RWPE2 (cell line): ENCODE data around the gene RIMBP2.

Experiments
- ATAC-seq: fragments of 200-7000 bp; cut with Tn5 transposase; 3 replicates; pipeline ENCODE4 v1.9.1; 2021; ENCODE audit warnings: low read depth
- DNase-seq: peaks from one replicate; pipeline ENCODE4 v3.0.0-alpha.2; 2020; ENCODE audit warnings: low spot score
- H3K27ac ChIP-seq: fragments of 450-650 bp; 2 replicates; pipeline ENCODE4 v1.5.1; 2017; ENCODE audit warnings: mild to moderate bottlenecking; ENCODE audit not compliant: poor library complexity, severe bottlenecking
- H3K27me3 ChIP-seq: fragments of 250-450 bp; sonication (Bioruptor Pico); 2 replicates; pipeline ENCODE4 v1.5.1; 2021; ENCODE audit warnings: mild to moderate bottlenecking, moderate library complexity; ENCODE audit not compliant: insufficient read depth, poor library complexity, severe bottlenecking
- H3K36me3 ChIP-seq: fragments of 250-450 bp; sonication (Bioruptor Pico); 2 replicates; pipeline ENCODE4 v1.5.1; 2020; ENCODE audit warnings: low read depth, mild to moderate bottlenecking, moderate library complexity
- H3K4me1 ChIP-seq: fragments of 250-450 bp; sonication (Bioruptor Pico); 2 replicates; pipeline ENCODE4 v1.5.1; 2021; ENCODE audit warnings: mild to moderate bottlenecking, moderate library complexity; ENCODE audit not compliant: insufficient read depth, poor library complexity, severe bottlenecking
- H3K4me3 ChIP-seq: fragments of 250-450 bp; sonication (Bioruptor Pico); 2 replicates; pipeline ENCODE4 v1.5.1; 2021; ENCODE audit warnings: mild to moderate bottlenecking, moderate library complexity; ENCODE audit not compliant: severe bottlenecking
- H3K9me3 ChIP-seq: fragments of 250-450 bp; sonication (Bioruptor Pico); 2 replicates; pipeline ENCODE4 v1.5.1; 2021; ENCODE audit warnings: mild to moderate bottlenecking, moderate library complexity; ENCODE audit not compliant: severe bottlenecking
- TF ChIP-seq, protein P1 (sequence below): fragments of 450-650 bp; IDR thresholded peaks from one replicate; pipeline ENCODE4 v1.5.1; 2017; ENCODE audit warnings: mild to moderate bottlenecking, moderate library complexity; ENCODE audit not compliant: poor library complexity, severe bottlenecking

Gene RIMBP2

DNA sequence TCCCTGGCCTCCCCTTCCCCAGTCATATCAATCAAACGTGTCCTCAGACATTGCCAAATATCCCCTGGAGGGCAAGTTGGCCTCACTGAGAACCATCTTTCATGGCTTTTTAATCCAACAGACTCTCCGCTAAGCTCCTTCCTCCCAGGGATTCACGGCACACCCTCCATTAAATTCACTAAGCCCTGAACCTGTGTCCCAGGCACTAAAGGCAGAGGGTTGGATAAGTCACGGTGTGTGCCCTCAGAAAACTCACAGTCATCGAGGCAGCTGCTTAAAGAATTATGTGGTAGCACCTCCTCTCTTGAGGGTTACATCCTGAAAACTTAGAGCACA lies 211.3 kb downstream of the RIMBP2 start:
- no peak for ATAC-seq
- TF ChIP-seq, protein P1, sequence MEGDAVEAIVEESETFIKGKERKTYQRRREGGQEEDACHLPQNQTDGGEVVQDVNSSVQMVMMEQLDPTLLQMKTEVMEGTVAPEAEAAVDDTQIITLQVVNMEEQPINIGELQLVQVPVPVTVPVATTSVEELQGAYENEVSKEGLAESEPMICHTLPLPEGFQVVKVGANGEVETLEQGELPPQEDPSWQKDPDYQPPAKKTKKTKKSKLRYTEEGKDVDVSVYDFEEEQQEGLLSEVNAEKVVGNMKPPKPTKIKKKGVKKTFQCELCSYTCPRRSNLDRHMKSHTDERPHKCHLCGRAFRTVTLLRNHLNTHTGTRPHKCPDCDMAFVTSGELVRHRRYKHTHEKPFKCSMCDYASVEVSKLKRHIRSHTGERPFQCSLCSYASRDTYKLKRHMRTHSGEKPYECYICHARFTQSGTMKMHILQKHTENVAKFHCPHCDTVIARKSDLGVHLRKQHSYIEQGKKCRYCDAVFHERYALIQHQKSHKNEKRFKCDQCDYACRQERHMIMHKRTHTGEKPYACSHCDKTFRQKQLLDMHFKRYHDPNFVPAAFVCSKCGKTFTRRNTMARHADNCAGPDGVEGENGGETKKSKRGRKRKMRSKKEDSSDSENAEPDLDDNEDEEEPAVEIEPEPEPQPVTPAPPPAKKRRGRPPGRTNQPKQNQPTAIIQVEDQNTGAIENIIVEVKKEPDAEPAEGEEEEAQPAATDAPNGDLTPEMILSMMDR, result no peak
- no peak for DNase-seq
- H3K36me3 ChIP-seq, result no peaks in the 10 kb centered on the region
- no peak overlapping the region for H3K27ac ChIP-seq
- H3K9me3 ChIP-seq, result no peaks in the 10 kb centered on the region
- no peaks in the 10 kb centered on the region for H3K27me3 ChIP-seq
- no peak overlapping the region for H3K4me3 ChIP-seq
- no peaks in the 10 kb centered on the region for H3K4me1 ChIP-seq

DNA sequence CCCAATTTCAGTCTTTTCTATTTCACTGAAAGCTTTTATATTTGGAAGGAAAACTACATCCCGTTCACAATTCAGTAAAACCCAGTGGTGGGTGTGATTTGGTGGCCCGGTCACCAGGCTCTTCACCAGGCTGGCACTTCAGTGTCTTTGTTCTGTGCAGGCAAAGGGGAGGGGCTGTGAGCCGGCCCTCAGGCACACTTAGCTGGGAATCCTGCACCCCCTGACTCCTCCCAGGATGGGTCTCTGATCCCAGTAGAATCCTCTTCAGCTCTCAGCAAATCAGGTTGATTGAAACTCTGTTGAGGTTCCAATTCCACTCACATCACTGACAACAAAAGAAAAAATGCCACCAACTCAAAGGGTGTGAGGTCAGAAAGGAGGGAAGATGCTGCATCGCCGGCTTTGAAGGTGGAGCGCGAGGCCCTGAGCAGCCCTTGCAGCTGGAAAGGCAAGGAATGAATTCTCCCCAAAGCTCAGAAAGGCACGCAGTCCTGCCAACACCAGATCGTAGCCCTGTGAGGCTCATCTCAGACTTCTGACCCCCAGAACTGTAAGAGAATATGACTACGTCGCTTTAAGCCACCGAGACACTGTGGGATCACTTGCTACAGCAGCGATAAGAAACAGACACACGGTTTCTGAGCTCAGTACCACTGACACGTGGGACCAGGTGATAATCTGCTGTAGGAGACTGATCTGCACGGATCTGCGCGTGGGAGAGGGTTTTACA lies 211.8 kb downstream of the RIMBP2 start:
- Histone ChIP-seq H3K27ac (no peak overlapping the region), H3K36me3 (no peaks in the 10 kb centered on the region)
- no peak for ATAC-seq

DNA sequence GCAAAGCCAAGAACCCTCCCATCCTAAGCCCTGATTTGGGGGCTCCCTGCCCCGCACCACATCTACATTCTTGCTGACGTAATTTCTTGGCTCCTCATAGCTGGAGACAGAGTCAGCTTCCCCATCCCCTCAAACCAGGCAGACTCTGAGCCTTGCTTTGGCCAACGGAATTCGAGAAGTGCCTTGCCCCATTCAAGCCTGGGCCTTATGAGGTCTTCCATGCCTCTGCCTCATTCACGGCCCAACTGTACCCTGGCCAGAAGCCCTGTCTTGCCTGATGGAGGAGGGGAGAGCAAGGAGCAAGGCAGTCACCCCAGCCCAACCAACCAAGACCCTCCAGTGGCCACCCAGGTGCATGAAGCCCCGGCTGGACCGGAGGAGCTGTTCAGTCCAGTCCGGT lies 214.3 kb downstream of the RIMBP2 start:
- no peak overlapping the region for H3K4me3 ChIP-seq
- no peaks in the 10 kb centered on the region for H3K4me1 ChIP-seq
- no peak overlapping the region for H3K27ac ChIP-seq
- TF ChIP-seq, protein P1, result no peak
- no peaks in the 10 kb centered on the region for H3K36me3 ChIP-seq
- ATAC-seq (no peak), DNase-seq (no peak)
- no peaks in the 10 kb centered on the region for H3K27me3 ChIP-seq
- no peaks in the 10 kb centered on the region for H3K9me3 ChIP-seq

More for the DNA sequence above, 211.8 kb downstream of the RIMBP2 start:
- Histone ChIP-seq H3K9me3 (no peaks in the 10 kb centered on the region), H3K4me1 (no peaks in the 10 kb centered on the region), H3K4me3 (no peak overlapping the region), H3K27me3 (no peaks in the 10 kb centered on the region)
- TF ChIP-seq, protein P1, result no peak
- DNase-seq, result no peak

DNA sequence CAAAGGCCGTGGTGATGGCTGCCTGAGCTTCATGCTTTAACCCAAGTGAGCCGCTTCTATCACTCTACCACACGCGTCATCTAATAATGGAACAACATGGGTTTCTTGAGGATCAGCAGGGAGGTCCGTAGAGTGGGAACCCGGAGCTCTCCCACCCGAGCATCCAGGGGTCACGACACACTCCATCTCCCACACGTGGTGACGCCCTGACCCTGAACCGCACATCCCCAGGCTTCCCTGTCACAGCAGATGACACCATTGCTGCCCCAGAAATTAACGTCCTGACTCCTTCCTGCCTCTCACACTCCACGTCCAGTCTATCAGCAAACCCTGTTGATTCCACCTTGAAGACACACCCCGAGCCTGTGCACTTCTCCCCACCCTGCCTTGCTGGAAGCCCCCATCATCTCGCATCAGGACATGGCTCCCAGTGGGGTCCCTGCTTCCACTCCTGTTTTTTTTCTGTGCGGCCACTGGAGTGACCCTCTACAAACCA lies 215.2 kb downstream of the RIMBP2 start:
- H3K27ac ChIP-seq, result no peak overlapping the region
- no peaks in the 10 kb centered on the region for H3K27me3 ChIP-seq
- H3K36me3 ChIP-seq, result no peaks in the 10 kb centered on the region
- H3K9me3 ChIP-seq, result no peaks in the 10 kb centered on the region
- DNase-seq (no peak), ATAC-seq (no peak)
- TF ChIP-seq, protein P1, result no peak
- no peak overlapping the region for H3K4me3 ChIP-seq
- no peaks in the 10 kb centered on the region for H3K4me1 ChIP-seq

DNA sequence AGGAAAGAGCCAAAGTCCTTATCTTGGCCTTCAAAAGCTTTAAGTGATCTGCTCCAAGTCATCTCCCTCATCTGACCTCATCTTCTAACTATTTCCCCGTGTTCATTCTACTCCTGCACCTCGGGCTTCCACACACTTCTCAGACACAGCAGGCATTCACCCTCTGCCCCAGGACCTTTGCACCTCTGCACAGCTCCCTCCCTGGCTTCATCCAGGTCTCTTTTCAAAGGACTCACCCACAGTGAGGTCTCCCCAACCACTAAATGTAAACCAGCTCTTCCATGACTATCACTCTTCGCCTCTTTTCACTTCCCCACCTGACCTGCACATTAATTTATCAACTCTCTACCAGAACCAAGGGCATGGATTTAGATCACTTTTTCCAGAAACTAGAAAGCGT lies 216.6 kb downstream of the RIMBP2 start:
- Histone ChIP-seq H3K27me3 (no peaks in the 10 kb centered on the region), H3K4me3 (no peak overlapping the region), H3K9me3 (no peaks in the 10 kb centered on the region), H3K4me1 (no peaks in the 10 kb centered on the region), H3K36me3 (no peaks in the 10 kb centered on the region), H3K27ac (no peak overlapping the region)
- no peak for DNase-seq
- ATAC-seq, result no peak
- TF ChIP-seq, protein P1, result no peak
